GM21360 (cell line): ENCODE results near the gene HNRNPH2.

ENCODE experiments used
- ATAC-seq: cut with Tn5 transposase; IDR thresholded peaks from one replicate; pipeline ENCODE4 v1.9.1; 2021; ENCODE audit warnings: mild to moderate bottlenecking, moderate library complexity; ENCODE audit not compliant: unreplicated experiment

HNRNPH2 gene

GRCh38 chrX:101407748-101408531 lies at the start of gene HNRNPH2, which contains the start of gene GLA:
Gene HNRNPH2 (plus strand): TSS chrX:101408222. CDS start chrX:101411989, 3,767 bp downstream.
Gene GLA (minus strand): TSS chrX:101407925. CDS start chrX:101407903, 22 bp downstream.
- peak; percentile 84 for ATAC-seq

- ATAC-seq: no peak
Measured at GRCh38 chrX:101359966-101360365, 48.1 kb upstream of the HNRNPH2 start.

DNA sequence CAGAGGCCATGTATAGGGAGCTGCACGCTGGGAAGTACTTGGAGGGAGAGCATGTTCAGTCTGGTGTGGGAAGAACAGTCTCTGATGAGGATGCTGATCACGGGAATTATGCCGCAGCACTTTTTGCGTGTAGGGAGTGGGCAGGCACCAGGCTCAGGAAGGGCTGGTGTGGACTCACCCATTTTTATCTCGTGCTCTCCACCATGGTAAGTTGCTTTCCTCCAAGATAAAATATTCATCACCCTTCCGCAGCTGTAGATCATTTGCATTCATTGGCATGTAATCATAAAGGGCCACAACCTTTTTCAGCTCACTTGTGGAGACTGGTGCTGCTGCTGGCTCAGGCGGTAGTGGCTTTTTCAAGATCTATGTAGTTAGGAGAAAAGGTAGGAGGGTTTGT lies 47.6 kb upstream of the HNRNPH2 start:
- ATAC-seq: no peak

DNA sequence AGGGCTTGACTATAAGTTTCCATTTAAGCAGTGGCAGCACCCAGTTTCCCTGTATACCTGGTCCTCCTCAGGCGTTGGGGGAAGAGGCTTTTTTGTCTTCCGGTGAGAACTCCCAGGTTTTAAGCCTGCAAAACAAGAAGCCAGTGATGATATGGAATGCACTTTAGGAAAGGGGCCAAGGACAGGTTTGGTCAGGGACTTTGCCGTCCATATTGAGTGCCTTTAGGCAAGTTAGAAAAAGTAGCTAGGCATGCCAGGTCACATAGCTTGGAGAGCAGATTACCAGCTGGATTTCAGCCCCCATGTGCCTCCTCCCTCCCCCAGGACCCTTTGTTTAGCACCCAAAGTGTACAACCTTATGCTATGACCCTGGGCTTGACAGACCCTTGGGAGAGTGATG lies 45.9 kb upstream of the HNRNPH2 start:
- no peak for ATAC-seq

DNA sequence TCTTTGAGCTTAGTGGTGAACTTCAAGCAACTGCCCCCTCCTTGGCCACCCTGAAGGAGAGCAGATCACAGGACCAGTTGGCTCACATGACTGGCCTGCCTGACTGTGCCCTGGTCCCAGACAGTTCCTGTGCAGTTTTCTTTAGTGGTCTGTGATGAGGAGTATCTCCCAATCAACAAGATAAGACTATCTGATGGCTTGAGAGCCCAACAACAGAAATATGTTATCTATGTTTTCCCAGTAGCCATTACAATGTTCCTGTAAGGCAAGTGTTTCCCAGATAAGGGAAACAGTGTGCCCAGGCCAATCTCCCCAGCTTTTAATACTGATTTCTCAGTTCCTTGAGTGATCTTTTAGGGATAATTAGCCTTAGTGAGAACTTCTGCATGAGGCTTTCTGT lies 45.3 kb upstream of the HNRNPH2 start:
- no peak for ATAC-seq

- ATAC-seq: no peak
Measured at GRCh38 chrX:101365301-101365795, 42.7 kb upstream of the HNRNPH2 start.

- no peak for ATAC-seq
Measured at GRCh38 chrX:101368800-101369199, 39.2 kb upstream of the HNRNPH2 start.

GRCh38 chrX:101369687-101370086 lies 38.3 kb upstream of the HNRNPH2 start:
- no peak for ATAC-seq

DNA sequence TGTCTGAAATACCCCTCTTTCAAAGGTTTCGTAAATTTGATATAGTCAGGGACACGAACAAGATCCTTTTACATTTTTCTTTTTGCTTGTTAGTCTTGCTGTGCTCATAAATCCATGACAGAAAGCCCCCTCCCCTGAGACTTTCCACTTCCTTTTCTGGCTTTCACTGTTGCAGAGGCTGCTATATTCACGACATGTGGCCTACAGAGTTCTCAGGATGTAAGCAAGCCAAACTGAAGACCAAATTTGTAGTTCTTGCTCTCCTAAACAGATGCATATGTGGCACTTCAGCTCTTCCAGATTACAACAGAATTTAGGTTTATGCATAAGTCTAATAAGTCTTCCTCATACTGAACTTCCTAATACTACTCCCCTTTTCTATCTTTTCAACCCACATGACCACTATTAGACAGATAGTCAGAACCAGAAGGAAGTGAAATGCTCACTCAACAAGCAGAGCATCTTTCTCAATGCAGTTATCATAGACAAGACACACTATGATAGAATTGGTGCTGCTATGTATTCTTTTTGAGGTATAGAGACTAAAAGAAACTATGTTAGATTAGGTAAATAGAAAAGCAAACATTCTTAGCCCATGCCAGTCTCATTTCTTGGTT lies 37.0 kb upstream of the HNRNPH2 start:
- ATAC-seq: peak; percentile 65

GRCh38 chrX:101377547-101377946 lies 30.5 kb upstream of the HNRNPH2 start:
- ATAC-seq: no peak

DNA sequence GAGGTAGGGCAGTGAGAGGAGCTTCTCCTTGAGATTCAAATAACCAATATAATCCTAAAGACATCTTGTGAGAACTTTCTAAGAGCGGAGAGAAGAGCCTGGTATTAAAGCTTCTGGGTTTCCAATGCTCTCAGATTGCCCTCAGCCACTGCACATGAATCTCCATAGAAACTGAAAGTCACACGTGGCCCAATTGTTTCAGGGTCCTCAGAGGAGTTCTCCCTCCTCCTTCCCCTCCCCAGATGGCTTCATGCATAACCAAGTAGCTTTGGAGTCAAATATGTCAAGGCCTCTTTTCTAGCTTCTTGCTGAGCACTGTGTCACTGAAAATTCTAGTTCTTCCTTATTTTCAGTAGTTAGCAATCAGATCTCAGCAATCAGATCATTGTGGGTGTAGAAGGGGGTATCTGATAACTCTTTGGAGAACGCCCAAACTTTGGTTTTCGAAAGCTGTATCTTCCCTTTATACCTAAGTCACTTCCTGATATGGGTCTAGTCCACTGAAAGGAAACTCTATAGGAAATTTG lies 24.3 kb upstream of the HNRNPH2 start:
- peak; percentile 73 for ATAC-seq

GRCh38 chrX:101385026-101385684 lies 22.9 kb upstream of the HNRNPH2 start:
- no peak for ATAC-seq

DNA sequence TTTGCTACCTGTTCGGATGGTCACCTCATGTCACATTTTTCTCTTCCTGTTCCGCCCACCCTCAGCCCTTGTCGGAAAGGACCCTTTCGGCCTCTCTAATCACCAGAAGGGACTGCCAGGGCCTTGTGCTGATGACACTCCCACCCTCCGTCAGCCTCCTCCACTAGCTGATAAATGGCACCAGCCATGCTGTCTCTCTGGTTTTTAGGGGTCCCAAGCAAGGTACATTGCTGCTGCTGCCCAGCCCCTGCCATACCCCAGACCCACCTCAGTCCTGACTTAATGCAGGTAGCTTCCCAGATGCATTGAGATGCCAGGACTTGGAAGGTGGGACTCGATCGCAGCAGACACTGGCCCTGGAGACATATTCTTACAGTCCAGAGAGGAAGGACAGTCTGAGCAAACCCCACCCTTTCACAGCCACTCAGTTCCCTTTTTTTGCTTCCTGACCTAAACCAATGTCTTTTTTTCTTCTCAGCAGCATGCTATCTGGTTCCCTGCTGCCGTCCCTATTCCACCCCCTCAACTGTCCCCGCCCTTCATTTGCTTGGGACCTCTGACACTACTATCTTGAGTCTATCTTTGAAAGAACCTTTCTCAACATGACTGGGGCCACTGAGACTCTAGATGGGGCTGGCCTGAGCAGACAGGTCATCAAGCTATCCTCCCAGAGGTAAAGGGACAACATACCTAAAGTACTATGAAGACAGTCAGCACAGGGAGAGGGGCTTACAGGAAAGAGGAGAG lies 22.1 kb upstream of the HNRNPH2 start, which contains the start of gene BTK:
TSS of gene BTK (minus strand) at position 397 of the 747 bp plus-strand sequence. CDS start 10,907 bp downstream, outside the sequence.
- ATAC-seq: peak; percentile 56

GRCh38 chrX:101386542-101386885 lies 21.5 kb upstream of the HNRNPH2 start:
- peak; percentile 0 for ATAC-seq

DNA sequence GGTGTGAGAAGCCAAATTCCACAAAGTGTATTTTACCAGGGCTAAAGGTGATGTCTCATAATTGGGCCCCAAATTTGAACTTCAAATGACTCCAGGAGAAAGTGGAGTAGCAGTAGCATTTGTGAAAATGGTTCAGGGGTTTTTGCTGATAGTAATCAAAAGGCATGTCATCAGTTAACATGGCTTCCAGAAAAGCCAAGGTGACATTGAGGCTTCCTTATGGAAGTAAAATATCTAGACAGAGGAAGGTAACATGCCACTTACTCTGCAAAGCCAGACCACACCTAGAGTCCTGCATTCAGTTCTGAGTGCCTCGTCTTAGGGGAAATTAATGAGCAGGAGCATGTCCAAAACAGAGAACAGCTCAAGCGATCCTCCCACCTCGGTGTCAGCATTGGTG lies 19.4 kb upstream of the HNRNPH2 start:
- no peak for ATAC-seq

DNA sequence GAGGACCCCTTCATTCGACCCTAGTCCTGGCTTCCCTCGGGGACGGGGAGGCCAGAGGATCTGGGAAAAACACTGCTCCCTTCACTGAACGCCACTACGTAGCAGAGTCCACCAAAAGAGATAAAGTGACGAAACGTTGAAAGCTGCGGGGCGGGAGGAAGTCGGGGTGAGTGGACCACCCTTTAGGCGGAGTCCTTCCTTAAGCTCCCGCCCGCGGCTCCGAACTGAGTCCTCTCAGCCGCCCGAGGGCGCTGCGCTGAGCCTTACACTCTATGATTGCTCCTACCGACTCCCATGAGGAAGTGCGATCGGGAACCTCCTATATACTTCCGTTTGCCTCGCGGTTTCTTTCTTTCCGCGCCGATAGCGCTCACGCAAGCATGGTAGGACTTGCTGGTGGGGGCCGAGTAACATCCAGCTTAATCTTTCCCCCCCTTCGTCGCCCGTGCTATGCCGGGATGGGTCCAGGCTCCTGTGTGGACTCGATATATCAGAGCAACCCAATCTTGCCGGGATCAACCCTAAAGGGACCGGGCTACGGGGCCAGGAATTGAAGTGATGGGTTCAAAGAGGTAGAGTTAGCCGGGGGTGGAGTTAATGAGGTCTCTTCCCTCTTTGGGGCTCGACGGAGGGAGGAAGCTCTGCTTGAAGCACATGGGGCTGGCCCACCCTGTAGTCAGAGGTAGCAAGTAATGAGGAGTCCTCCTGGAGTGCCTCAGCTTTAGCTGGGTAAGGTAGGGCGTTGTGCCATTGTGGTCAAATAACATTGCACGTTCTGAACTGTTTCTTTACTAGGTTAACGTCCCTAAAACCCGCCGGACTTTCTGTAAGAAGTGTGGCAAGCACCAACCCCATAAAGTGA lies 17.1 kb upstream of the HNRNPH2 start, which contains the start of gene RPL36A:
TSS of gene RPL36A (plus strand) at position 348 of the 862 bp plus-strand sequence. CDS start at position 381, 33 bp downstream.
- ATAC-seq: peak; percentile 78

- no peak for ATAC-seq
Measured at GRCh38 chrX:101391831-101392230, 16.2 kb upstream of the HNRNPH2 start.

GRCh38 chrX:101393530-101394305 lies 14.3 kb upstream of the HNRNPH2 start:
- no peak for ATAC-seq

GRCh38 chrX:101394372-101394771 lies 13.7 kb upstream of the HNRNPH2 start:
- no peak for ATAC-seq
